Fibroblast of villous mesenchyme (primary cell): ENCODE measurements around the gene ACTA1. TPM values are rescaled to one million over a fixed set of nuclear protein-coding genes. Genes with fewer than 3 reads are reported as not detected.
"Not testable (repeated sequence)": the region's sequence is repeated elsewhere in the genome, so short reads cannot be mapped to it uniquely, and the experiment has no call there.

ENCODE experiments used
- DNase-seq: peaks from one replicate; pipeline ENCODE4 v3.0.0-alpha.2; 2010; ENCODE audit warnings: low read depth
- H3K4me3 ChIP-seq: 2 replicates; pipeline ENCODE4 v1.5.1; 2011; ENCODE audit warnings: low read depth, mild to moderate bottlenecking, low read length
- CTCF ChIP-seq: IDR thresholded peaks from 2 replicates; pipeline ENCODE4 v1.5.1; 2012; ENCODE audit warnings: low read depth, mild to moderate bottlenecking, low read length; ENCODE audit not compliant: insufficient read depth
- total RNA-seq: library from RNA; depleted of rRNA; stranded (reverse); fragments of >200 nt; gene quantifications from 2 replicates; pipeline ENCODE4 v1.2.3, GENCODE V29; 2012

ACTA1 gene
- not detected in 2 replicates for total RNA-seq

DNA sequence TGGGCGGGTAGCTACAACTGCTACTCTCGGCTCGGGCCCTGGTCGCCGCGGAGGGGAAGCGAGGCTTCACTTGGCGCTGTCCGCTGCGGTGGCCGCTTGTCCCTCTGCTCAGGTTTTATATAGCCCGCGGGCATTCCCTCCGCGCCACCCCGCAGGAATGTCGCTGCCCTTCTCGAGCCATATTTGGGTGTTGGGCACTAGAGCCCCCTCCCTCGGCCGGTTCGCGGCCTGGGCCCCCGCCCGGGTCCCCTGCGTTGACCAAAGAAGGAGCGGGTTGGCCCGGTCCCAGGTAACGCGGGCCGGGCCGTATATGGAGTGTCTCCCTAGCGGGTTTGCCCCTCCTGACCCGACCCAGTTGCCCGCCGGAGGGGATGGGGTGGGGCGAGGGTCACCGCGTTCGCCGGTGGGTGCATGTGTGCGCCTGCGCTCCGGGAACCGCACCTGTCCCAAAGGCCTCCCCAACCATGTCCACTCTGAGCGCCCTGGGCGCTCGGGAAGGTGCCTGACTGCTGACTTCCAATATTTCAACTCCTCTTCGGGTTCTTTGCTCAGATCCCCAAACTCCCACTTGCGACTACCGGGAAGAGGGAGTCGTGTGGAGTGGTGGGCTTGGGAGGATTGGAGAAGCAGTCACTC lies at the start of gene ACTA1:
TSS of gene ACTA1 (minus strand) at position 90 of the 636 bp plus-strand sequence. CDS start 979 bp downstream, outside the sequence.
- no peak within 1 kb of the TSS for H3K4me3 ChIP-seq
- DNase-seq, result no peak
- no peak for TF ChIP-seq CTCF

DNA sequence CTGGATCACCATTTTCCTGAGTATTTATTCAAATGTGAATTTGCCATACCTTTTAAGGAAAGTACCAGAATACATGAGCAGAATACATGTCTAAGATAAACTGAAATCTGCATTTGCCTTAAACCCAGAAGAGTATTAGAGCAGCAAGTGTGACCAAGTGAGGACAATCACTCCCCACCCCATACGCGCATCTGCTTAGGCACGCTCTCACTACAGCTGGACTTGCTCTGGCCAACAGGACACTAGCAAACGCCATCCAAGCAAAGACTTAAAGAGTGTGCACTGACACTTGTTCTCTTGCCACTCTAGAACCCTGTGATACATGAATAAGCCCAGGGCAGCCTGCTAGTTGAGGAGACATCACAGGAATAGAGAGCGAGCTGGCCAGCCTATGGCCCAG lies 48.6 kb upstream of the ACTA1 start:
- no peak for TF ChIP-seq CTCF
- DNase-seq, result no peak
- H3K4me3 ChIP-seq, result no peak overlapping the region

DNA sequence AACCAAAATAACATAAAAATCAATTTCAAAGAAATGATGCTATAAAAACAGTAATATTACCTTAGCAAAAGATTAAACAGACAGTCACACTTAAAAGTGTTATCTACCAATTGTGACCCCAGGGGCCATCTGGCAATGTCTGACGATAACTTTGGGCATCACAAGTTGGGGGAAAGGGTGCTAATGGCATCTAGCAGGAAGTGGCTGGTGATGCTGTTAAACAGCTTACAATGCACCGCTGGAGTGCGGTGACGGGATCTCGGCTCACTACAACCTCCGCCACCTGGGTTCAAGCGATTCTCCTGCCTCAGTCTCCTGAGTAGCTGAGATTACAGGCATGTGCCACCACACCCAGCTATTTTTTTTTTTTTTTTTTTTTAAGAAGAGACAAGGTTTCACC lies 46.6 kb upstream of the ACTA1 start:
- no peak for TF ChIP-seq CTCF
- DNase-seq, result no peak
- no peak overlapping the region for H3K4me3 ChIP-seq

- no peak for TF ChIP-seq CTCF
- no peak for DNase-seq
- H3K4me3 ChIP-seq, result no peak overlapping the region
These were observed 45.9 kb upstream of the ACTA1 start for GRCh38 chr1:229479660-229480399.

DNA sequence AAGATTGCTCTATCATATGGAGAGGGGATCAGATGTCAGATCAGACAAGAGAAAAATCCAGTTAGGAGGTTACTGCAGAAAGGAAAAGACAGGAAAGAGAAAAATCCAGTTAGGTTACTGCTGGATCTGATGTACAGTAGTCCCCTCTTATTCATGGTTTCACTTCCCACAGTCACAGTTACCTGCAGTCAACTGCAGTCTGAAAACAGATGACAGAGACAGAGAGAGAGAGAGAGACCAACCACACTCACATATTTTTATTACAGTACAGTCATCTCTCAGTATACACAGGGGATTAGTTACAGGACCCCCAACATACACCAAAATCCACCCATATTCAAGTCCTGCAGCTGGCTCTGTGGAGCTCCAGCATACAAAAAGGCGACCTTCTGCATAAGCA lies 45.0 kb upstream of the ACTA1 start:
- H3K4me3 ChIP-seq, result no peak overlapping the region
- TF ChIP-seq CTCF, result no peak
- DNase-seq, result no peak

DNA sequence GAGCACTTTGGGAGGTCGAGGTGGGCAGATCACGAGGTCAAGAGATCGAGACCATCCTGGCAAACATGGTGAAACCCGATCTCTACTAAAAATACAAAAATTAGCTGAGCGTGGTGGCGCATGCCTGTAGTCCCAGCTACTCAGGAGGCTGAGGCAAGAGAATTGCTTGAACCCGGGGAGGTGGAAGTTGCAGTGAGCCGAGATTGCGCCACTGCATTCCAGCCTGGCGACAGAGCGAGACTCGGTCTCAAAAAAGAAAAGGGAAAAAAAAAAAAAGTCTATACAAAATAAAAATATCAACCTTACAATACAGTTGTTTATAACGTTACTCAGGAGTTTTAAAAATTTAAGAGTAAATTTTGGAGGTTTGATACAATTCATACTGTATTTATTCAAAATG lies 42.0 kb upstream of the ACTA1 start:
- DNase-seq, H3K4me3 ChIP-seq: not testable (repeated sequence)

DNA sequence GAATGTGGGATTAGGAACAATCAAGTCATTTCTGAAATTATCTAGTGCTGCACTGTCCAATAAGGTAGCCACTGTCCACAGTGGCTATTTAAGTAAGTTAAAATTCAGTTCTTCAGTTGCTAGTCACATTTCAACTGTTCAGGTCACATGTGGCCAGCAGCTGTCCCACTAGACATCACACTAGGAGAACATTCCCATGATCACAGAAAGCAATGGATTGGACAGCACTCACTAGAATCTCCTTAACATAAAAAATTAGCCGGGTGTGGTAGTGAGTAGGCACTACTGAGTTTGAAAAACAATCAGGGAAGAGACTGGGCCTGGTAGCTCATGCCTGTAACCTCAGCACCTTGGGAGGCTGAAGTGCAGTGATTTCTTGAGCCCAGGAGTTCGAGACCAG lies 40.6 kb upstream of the ACTA1 start:
- peak; percentile 17 for DNase-seq
- no peak for TF ChIP-seq CTCF
- no peak overlapping the region for H3K4me3 ChIP-seq
